ENCODE measurements around the gene NOXO1.
"Not testable (repeated sequence)": the region's sequence is repeated elsewhere in the genome, so short reads cannot be mapped to it uniquely, and the experiment has no call there.

NOXO1 gene

GRCh38 chr16:1962161-1963153 is 18.8 kb downstream of the NOXO1 start:
- DNase-seq (ENCODE audit: low read depth) = not testable (repeated sequence)

- no peak for DNase-seq (ENCODE audit: low read depth)
Measured at GRCh38 chr16:1961651-1962067, 19.6 kb downstream of the NOXO1 start.

- DNase-seq (ENCODE audit: low read depth) = no peak
Measured at GRCh38 chr16:1960665-1961630, 20.3 kb downstream of the NOXO1 start.

GRCh38 chr16:1959269-1960039 is 21.8 kb downstream of the NOXO1 start, which contains the start of gene NDUFB10:
Gene NDUFB10, plus strand, starts transcription at chr16:1959538. Its CDS starts 87 bp downstream, at chr16:1959625.
- peak; percentile 89 for DNase-seq (ENCODE audit: low read depth)

- no peak for DNase-seq (ENCODE audit: low read depth)
Measured at GRCh38 chr16:1958715-1959268, 22.5 kb downstream of the NOXO1 start.

GRCh38 chr16:1958143-1958491 is 23.2 kb downstream of the NOXO1 start:
- DNase-seq (ENCODE audit: low read depth) = not testable (repeated sequence)

GRCh38 chr16:1957434-1958142 is 23.7 kb downstream of the NOXO1 start:
- DNase-seq (ENCODE audit: low read depth) = not testable (repeated sequence)

GRCh38 chr16:1953734-1954133 is 27.5 kb downstream of the NOXO1 start:
- no peak for DNase-seq (ENCODE audit: low read depth)

- no peak for DNase-seq (ENCODE audit: low read depth)
Measured at GRCh38 chr16:1950559-1950958, 30.7 kb downstream of the NOXO1 start.

GRCh38 chr16:1950047-1950446 is 31.2 kb downstream of the NOXO1 start:
- DNase-seq (ENCODE audit: low read depth) = no peak

- no peak for DNase-seq (ENCODE audit: low read depth)
Measured at GRCh38 chr16:1949507-1949906, 31.8 kb downstream of the NOXO1 start.

- DNase-seq (ENCODE audit: low read depth) = no peak
Measured at GRCh38 chr16:1947369-1947670, 33.9 kb downstream of the NOXO1 start.

GRCh38 chr16:1946495-1947368 is 34.5 kb downstream of the NOXO1 start:
- DNase-seq (ENCODE audit: low read depth) = no peak

GRCh38 chr16:1945559-1946391 is 35.5 kb downstream of the NOXO1 start:
- no peak for DNase-seq (ENCODE audit: low read depth)

GRCh38 chr16:1944612-1945199 is 36.6 kb downstream of the NOXO1 start:
- no peak for DNase-seq (ENCODE audit: low read depth)

GRCh38 chr16:1942810-1943726 is 38.2 kb downstream of the NOXO1 start, which contains the start of gene MSRB1:
Gene MSRB1, minus strand, starts transcription at chr16:1943199. Its CDS starts 43 bp downstream, at chr16:1943156.
- peak; percentile 99 for DNase-seq (ENCODE audit: low read depth)

All from activated T-cell treated with anti-CD3 and anti-CD28 coated beads for 1 hour (primary cell).